Measurements from ENCODE around the gene GRIK2.
A peak's percentile ranks its signal among the peaks of the same experiment; 100 is the strongest.

The GRIK2 gene

GRCh38 chr6:101462576-101462975 is 69.1 kb downstream of the GRIK2 start:
- no peak for DNase-seq

GRCh38 chr6:101465863-101466262 is 72.4 kb downstream of the GRIK2 start:
- no peak for DNase-seq

GRCh38 chr6:101477436-101477835 is 83.9 kb downstream of the GRIK2 start:
- DNase-seq, result no peak

GRCh38 chr6:101478891-101479290 is 85.4 kb downstream of the GRIK2 start:
- no peak for DNase-seq

GRCh38 chr6:101482606-101483005 is 89.1 kb downstream of the GRIK2 start:
- DNase-seq, result no peak

GRCh38 chr6:101484781-101485180 is 91.3 kb downstream of the GRIK2 start:
- no peak for DNase-seq

- DNase-seq, result no peak
Measured at GRCh38 chr6:101486124-101486523, 92.6 kb downstream of the GRIK2 start.

GRCh38 chr6:101486726-101487125 is 93.2 kb downstream of the GRIK2 start:
- DNase-seq, result no peak

- DNase-seq, result no peak
Measured at GRCh38 chr6:101489456-101489855, 95.9 kb downstream of the GRIK2 start.

GRCh38 chr6:101490857-101491256 is 97.3 kb downstream of the GRIK2 start:
- no peak for DNase-seq

GRCh38 chr6:101502818-101503217 is 109.3 kb downstream of the GRIK2 start:
- DNase-seq, result no peak

- no peak for DNase-seq
Measured at GRCh38 chr6:101509536-101509935, 116.0 kb downstream of the GRIK2 start.

- DNase-seq, result no peak
Measured at GRCh38 chr6:101513181-101513580, 119.7 kb downstream of the GRIK2 start.

GRCh38 chr6:101516578-101516977 is 123.1 kb downstream of the GRIK2 start:
- DNase-seq, result no peak

GRCh38 chr6:101517632-101518031 is 124.1 kb downstream of the GRIK2 start:
- no peak for DNase-seq

GRCh38 chr6:101522254-101522653 is 128.7 kb downstream of the GRIK2 start:
- DNase-seq, result no peak

GRCh38 chr6:101527467-101527866 is 134.0 kb downstream of the GRIK2 start:
- no peak for DNase-seq

- DNase-seq, result no peak
Measured at GRCh38 chr6:101528801-101529200, 135.3 kb downstream of the GRIK2 start.

GRCh38 chr6:101531538-101531937 is 138.0 kb downstream of the GRIK2 start:
- no peak for DNase-seq

GRCh38 chr6:101534386-101534785 is 140.9 kb downstream of the GRIK2 start:
- no peak for DNase-seq

GRCh38 chr6:101534821-101535220 is 141.3 kb downstream of the GRIK2 start:
- DNase-seq, result no peak

GRCh38 chr6:101537753-101538316 is 144.3 kb downstream of the GRIK2 start:
- no peak for DNase-seq

GRCh38 chr6:101539510-101540245 is 146.2 kb downstream of the GRIK2 start:
- no peak for DNase-seq

GRCh38 chr6:101541894-101542293 is 148.4 kb downstream of the GRIK2 start:
- DNase-seq, result no peak

GRCh38 chr6:101543796-101544195 is 150.3 kb downstream of the GRIK2 start:
- DNase-seq, result peak; percentile 4

All from NCI-H345 (cell line).